NCI-H187 treated with DMSO at 0.1 percent for 48 hours (cell line): Measurements from ENCODE around the gene AMDHD2.
A peak's percentile ranks its signal among the peaks of the same experiment; 100 is the strongest.
"Not testable (repeated sequence)": the region's sequence is repeated elsewhere in the genome, so short reads cannot be mapped to it uniquely, and the experiment has no call there.

Experiments
- DNase-seq: peaks from one replicate; lab custom pipeline; 2025; lab: John Stamatoyannopoulos, UW

AMDHD2 gene

GRCh38 chr16:2517954-2518605 is 2.1 kb upstream of the AMDHD2 start:
- DNase-seq: no peak

GRCh38 chr16:2518823-2519710 is 1.1 kb upstream of the AMDHD2 start:
- DNase-seq: no peak

- no peak for DNase-seq
These were observed 475 bp upstream of the AMDHD2 start for GRCh38 chr16:2519711-2520080.

- DNase-seq: no peak
These were observed 787 bp downstream of the AMDHD2 start for GRCh38 chr16:2520784-2521531.

GRCh38 chr16:2523801-2524231 is 3.6 kb downstream of the AMDHD2 start:
- DNase-seq: no peak

- DNase-seq: no peak
These were observed 4.3 kb downstream of the AMDHD2 start for GRCh38 chr16:2524339-2524938.

GRCh38 chr16:2526135-2526534 is 6.0 kb downstream of the AMDHD2 start:
- DNase-seq: no peak

- DNase-seq: no peak
These were observed 7.1 kb downstream of the AMDHD2 start for GRCh38 chr16:2527071-2527783.

GRCh38 chr16:2527784-2528100 is 7.6 kb downstream of the AMDHD2 start:
- no peak for DNase-seq

GRCh38 chr16:2528161-2529060 is 8.2 kb downstream of the AMDHD2 start:
- no peak for DNase-seq

- no peak for DNase-seq
These were observed 9.1 kb downstream of the AMDHD2 start for GRCh38 chr16:2529061-2529931.

GRCh38 chr16:2529961-2530628 is 9.9 kb downstream of the AMDHD2 start:
- DNase-seq: no peak

GRCh38 chr16:2530629-2531318 is 10.6 kb downstream of the AMDHD2 start:
- no peak for DNase-seq

GRCh38 chr16:2531371-2531695 is 11.2 kb downstream of the AMDHD2 start, which contains the start of gene CEMP1:
CEMP1 (minus strand) TSS chr16:2531408; CDS start chr16:2531073, 335 bp downstream.
- no peak for DNase-seq

GRCh38 chr16:2531696-2532493 is 11.7 kb downstream of the AMDHD2 start:
- peak; percentile 88 for DNase-seq

GRCh38 chr16:2532494-2533141 is 12.4 kb downstream of the AMDHD2 start:
- no peak for DNase-seq

- not testable (repeated sequence) for DNase-seq
These were observed 13.1 kb downstream of the AMDHD2 start for GRCh38 chr16:2533142-2533755.
